Measurements from ENCODE around the gene ZNF688. TPM values are rescaled to one million over a fixed set of nuclear protein-coding genes. Genes with fewer than 3 reads are reported as not detected.
"Not testable (repeated sequence)": the region's sequence is repeated elsewhere in the genome, so short reads cannot be mapped to it uniquely, and the experiment has no call there.

Gene ZNF688
- total RNA-seq, 4 donors from 2014 or later = 9.6 to 27.1 (median 12.5) TPM

DNA sequence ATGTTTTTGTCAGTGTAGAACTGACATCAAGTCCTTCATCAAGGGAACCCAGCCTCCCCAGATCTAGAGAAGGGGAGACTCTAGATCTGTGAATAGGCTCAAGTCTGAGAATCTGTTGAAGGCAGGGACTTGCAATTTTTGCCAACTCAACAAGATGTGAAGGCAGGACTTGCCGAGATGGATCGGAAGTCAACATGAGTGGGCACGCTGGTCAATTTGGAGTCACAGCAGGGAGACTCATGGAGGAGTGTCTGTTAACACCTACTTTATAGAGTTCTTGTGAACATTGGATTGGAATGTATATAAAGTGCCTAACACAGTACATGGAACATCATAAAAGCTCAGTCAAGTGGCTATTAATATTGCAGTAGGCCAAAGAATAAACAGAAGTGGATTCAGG, 28.7 kb upstream of the ZNF688 start:
- Histone ChIP-seq H3K4me3 (no peak overlapping the region), H3K36me3 (no peaks in the 10 kb centered on the region), H3K27me3 (no peaks in the 10 kb centered on the region), H3K9me3 (no peaks in the 10 kb centered on the region), H3K4me1 (no peaks in the 10 kb centered on the region), H3K27ac (no peak overlapping the region)
- TF ChIP-seq, protein P1, sequence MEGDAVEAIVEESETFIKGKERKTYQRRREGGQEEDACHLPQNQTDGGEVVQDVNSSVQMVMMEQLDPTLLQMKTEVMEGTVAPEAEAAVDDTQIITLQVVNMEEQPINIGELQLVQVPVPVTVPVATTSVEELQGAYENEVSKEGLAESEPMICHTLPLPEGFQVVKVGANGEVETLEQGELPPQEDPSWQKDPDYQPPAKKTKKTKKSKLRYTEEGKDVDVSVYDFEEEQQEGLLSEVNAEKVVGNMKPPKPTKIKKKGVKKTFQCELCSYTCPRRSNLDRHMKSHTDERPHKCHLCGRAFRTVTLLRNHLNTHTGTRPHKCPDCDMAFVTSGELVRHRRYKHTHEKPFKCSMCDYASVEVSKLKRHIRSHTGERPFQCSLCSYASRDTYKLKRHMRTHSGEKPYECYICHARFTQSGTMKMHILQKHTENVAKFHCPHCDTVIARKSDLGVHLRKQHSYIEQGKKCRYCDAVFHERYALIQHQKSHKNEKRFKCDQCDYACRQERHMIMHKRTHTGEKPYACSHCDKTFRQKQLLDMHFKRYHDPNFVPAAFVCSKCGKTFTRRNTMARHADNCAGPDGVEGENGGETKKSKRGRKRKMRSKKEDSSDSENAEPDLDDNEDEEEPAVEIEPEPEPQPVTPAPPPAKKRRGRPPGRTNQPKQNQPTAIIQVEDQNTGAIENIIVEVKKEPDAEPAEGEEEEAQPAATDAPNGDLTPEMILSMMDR (IDR thresholded peaks at IDR 0.05) = no peak
- no peak for TF ChIP-seq POLR2A (IDR thresholded peaks at IDR 0.05)
- no peak for DNase-seq
- intact Hi-C loops (cut with DNase I; ENCODE audit: low total_unique reads) = no loop called here

DNA sequence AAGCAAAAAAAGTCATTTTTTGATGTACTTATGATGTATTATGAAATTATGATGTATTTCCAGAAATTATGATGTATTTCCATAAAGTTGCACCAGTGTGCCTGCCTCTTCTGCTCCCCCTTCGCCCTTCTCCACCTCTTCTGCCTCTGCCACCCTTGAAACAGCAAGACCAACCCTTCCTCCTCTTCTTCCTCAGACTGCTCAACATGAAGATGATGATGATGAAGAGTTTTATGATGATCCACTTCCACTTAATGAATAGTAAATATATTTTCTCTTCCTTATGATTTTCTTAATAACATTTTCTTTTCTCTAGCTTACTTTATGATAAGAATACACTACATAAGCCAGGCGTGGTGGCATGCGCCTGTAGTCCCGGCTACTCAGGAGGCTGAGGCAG, 21.4 kb upstream of the ZNF688 start:
- TF ChIP-seq, protein P1 (IDR thresholded peaks at IDR 0.05) = no peak
- TF ChIP-seq POLR2A (IDR thresholded peaks at IDR 0.05) = no peak
- Histone ChIP-seq H3K4me3 (no peak overlapping the region), H3K36me3 (no peaks in the 10 kb centered on the region), H3K9me3 (no peaks in the 10 kb centered on the region), H3K27me3 (no peaks in the 10 kb centered on the region), H3K4me1 (no peaks in the 10 kb centered on the region), H3K27ac (no peak overlapping the region)
- intact Hi-C loops (cut with DNase I; ENCODE audit: low total_unique reads) = no loop called here
- no peak for DNase-seq

DNA sequence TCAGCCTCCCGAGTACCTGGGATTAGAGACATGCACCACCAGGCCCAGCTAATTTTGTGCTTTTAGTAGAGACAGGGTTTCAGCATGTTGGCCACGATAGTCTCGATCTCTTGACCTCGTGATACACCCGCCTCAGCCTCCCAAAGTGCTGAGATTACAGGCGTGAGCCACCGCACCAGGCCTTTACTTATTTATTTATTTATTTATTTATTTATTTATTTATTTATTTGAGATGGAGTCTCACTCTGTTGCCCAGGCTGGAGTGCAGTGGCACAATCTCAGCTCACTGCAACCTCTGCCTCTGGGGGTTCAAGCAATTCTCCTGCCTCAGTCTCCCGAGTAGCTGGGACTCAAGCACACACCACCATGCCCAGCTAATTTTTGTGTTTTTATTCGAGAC, 19.4 kb upstream of the ZNF688 start:
- H3K4me1 ChIP-seq; H3K27ac ChIP-seq; H3K9me3 ChIP-seq; intact Hi-C loops (cut with DNase I; ENCODE audit: low total_unique reads); H3K27me3 ChIP-seq; H3K36me3 ChIP-seq; H3K4me3 ChIP-seq; DNase-seq: not testable (repeated sequence)

DNA sequence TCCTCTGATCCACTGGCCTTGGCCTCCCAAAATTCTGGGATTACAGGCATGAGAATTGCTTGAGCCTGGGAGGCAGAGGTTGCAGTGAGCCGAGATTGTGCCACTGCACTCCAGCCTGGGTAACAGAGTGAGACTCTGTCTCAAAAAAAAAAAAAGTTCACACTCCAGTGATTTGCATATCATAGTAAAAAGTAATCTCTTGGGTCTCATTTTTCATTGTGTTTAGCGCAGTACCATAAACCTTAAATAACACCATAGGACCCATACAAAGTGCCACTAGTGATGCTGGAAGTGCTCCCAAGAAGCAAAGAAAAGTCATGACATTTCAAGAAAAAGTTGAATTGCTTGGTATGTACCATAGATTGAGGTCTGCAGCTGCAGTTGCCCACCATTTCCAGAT, 18.1 kb upstream of the ZNF688 start:
- not testable (repeated sequence) for H3K36me3 ChIP-seq

DNA sequence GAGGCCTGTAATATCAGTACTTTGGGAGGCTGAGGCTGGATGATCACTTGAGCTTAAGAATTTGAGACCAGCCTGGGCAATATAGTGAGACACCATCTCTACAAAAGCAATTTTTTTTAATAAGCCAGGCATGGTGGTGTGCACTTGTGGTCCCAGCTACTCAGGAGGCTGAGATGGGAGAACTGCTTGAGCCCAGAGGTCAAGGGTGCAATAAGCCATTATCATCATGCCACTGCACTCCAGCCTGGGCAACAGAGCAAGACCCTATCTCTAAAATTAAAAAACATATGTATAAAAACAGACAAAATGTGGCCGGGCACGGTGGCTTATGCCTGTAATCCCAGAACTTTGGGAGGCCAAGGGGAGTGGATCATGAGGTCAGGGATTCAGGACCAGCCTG, 17.1 kb upstream of the ZNF688 start:
- Histone ChIP-seq H3K4me3 (no peak overlapping the region), H3K4me1 (peaks cover 0 to 4% of the 10 kb centered on the region in 2 donors), H3K27ac (no peak overlapping the region), H3K9me3 (no peaks in the 10 kb centered on the region), H3K27me3 (no peaks in the 10 kb centered on the region), H3K36me3 (no peaks in the 10 kb centered on the region)
- DNase-seq = no peak
- TF ChIP-seq POLR2A (IDR thresholded peaks at IDR 0.05) = no peak
- TF ChIP-seq, protein P1 (IDR thresholded peaks at IDR 0.05) = no peak
- intact Hi-C loops (cut with DNase I; ENCODE audit: low total_unique reads) = no loop called here

More for the DNA sequence above, 18.1 kb upstream of the ZNF688 start:
- H3K27me3 ChIP-seq; H3K27ac ChIP-seq; H3K4me1 ChIP-seq; H3K4me3 ChIP-seq; DNase-seq; intact Hi-C loops (cut with DNase I; ENCODE audit: low total_unique reads); H3K9me3 ChIP-seq: not testable (repeated sequence)

DNA sequence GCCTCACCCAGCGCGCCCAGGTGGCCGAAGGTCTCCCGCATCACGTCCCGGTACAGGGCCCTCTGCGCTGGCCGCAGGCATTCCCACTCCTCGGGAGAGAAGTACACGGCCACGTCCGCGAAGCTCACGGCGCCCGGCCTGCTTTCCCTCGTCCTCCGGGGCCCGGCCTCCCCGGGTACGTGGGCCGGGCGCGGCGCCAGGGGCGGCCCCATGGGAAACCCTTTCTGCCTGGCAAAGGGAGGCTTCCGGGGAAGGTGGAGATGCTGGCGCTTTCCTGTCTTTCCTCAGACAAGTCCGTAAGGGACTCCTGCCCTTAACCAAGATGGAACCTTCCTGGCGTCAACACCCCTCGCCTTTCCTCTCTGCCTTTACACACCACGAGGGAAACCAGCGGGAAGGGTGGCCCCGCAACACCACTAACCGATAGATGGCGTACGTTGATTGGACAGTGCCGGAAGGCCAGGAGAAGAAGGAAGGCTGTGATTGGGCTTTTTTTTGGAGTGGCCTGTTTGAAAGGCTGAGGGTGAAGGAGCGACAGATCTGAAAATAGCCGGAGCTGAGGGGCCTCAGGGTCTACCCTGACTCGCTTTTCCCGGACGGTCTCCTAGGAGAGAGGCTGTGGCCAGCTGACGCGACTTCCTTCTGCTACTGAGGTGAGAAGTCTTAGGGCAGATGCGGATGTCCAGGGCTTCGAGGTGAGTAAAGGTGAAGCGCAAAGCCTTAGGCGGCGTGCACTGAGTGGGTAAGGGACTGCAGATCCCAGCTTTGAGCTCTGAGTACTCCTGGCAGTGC, 14.1 kb upstream of the ZNF688 start, which contains the start of gene ZNF785:
Gene ZNF785, minus strand, starts transcription at position 298 of the 792 bp plus-strand sequence. Its CDS starts 86 bp downstream, at position 212.
- H3K27me3 ChIP-seq = no peaks in the 10 kb centered on the region
- H3K9me3 ChIP-seq = no peaks in the 10 kb centered on the region
- TF ChIP-seq, protein P1 (IDR thresholded peaks at IDR 0.05) = peak in 3 of 4 experiments; percentile 16 to 51 (median 50)
- TF ChIP-seq POLR2A (IDR thresholded peaks at IDR 0.05) = peak; percentile 36 to 45
- intact Hi-C loops (cut with DNase I; ENCODE audit: low total_unique reads) = no loop called here
- H3K4me1 ChIP-seq = peaks cover 0 to 4% of the 10 kb centered on the region in 2 donors
- peak; percentile 96 to 99 for DNase-seq
- H3K36me3 ChIP-seq = no peaks in the 10 kb centered on the region
- peak within 1 kb of the TSS; percentile 76 to 93 for H3K27ac ChIP-seq
- peak within 1 kb of the TSS; percentile 59 to 79 for H3K4me3 ChIP-seq

Data from uterus (tissue), 4 donors.